Neural crest cell (in vitro differentiated cells): ENCODE results near the gene TUSC2. TPM values are rescaled to one million over a fixed set of nuclear protein-coding genes. Genes with fewer than 3 reads are reported as not detected.
A peak's percentile ranks its signal among the peaks of the same experiment; 100 is the strongest.

Experiments
- DNase-seq: peaks from one replicate; pipeline ENCODE4 v3.0.0; 2021; ENCODE audit warnings: low read depth, mixed read lengths, low spot score
- H3K27ac Mint-ChIP-seq: one replicate; pipeline ENCODE4 v1.8.0; 2021; ENCODE audit warnings: mild to moderate bottlenecking, mixed read lengths; ENCODE audit not compliant: unreplicated experiment
- H3K27me3 Mint-ChIP-seq: 2 replicates; pipeline ENCODE4 v1.8.0; 2021; ENCODE audit warnings: low read depth, mild to moderate bottlenecking, mixed read lengths
- H3K36me3 Mint-ChIP-seq: 2 replicates; pipeline ENCODE4 v1.8.0; 2021; ENCODE audit warnings: low read depth, mild to moderate bottlenecking, mixed read lengths
- H3K4me1 Mint-ChIP-seq: 2 replicates; pipeline ENCODE4 v1.8.0; 2021; ENCODE audit warnings: mixed read lengths
- H3K4me3 Mint-ChIP-seq: one replicate; pipeline ENCODE4 v1.8.0; 2021; ENCODE audit warnings: mild to moderate bottlenecking, mixed read lengths
- H3K9me3 Mint-ChIP-seq: 2 replicates; pipeline ENCODE4 v1.8.0; 2021; ENCODE audit warnings: mixed read lengths
- total RNA-seq: library from RNA; stranded (reverse); gene quantifications from 2 replicates; pipeline ENCODE4 v1.2.1, GENCODE V29; 2021
- TF ChIP-seq, protein P1 (sequence below): fragments of 200-600 bp; sonication (generic); conservative IDR thresholded peaks from 2 replicates; pipeline ENCODE4 v1.5.0; 2021; ENCODE audit warnings: antibody characterized with exemption, mild to moderate bottlenecking

TUSC2 gene
- total RNA-seq, 1 donor from 2014 or later, result 35.5 TPM

DNA sequence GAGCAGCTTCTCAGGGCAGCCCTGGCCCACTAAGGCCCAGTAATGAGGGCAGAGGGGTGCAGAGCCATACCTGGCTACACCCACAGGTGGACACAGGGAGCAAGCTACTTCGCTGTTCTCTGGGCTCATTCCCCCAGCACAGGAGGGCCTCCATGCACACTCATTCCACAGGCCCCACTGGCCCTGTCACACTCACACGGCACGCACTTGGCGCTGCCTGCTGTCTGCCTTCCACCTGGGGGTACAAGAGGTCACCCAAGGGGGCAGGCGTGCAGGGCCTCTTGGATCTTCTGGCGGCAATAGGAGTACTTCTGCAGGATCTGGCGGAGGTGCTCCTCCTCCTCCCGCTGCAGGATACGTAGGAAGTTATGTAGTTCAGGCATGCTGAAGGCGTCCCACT lies 2.3 kb upstream of the TUSC2 start:
- no peak for DNase-seq
- H3K27me3 Mint-ChIP-seq, result no peaks in the 10 kb centered on the region
- peak overlapping the region; percentile 59 for H3K4me3 Mint-ChIP-seq
- H3K27ac Mint-ChIP-seq, result no peak overlapping the region
- peaks cover 5% of the 10 kb centered on the region for H3K36me3 Mint-ChIP-seq
- peaks cover 22% of the 10 kb centered on the region for H3K4me1 Mint-ChIP-seq
- TF ChIP-seq, protein P1, sequence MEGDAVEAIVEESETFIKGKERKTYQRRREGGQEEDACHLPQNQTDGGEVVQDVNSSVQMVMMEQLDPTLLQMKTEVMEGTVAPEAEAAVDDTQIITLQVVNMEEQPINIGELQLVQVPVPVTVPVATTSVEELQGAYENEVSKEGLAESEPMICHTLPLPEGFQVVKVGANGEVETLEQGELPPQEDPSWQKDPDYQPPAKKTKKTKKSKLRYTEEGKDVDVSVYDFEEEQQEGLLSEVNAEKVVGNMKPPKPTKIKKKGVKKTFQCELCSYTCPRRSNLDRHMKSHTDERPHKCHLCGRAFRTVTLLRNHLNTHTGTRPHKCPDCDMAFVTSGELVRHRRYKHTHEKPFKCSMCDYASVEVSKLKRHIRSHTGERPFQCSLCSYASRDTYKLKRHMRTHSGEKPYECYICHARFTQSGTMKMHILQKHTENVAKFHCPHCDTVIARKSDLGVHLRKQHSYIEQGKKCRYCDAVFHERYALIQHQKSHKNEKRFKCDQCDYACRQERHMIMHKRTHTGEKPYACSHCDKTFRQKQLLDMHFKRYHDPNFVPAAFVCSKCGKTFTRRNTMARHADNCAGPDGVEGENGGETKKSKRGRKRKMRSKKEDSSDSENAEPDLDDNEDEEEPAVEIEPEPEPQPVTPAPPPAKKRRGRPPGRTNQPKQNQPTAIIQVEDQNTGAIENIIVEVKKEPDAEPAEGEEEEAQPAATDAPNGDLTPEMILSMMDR, result no peak
- no peaks in the 10 kb centered on the region for H3K9me3 Mint-ChIP-seq

DNA sequence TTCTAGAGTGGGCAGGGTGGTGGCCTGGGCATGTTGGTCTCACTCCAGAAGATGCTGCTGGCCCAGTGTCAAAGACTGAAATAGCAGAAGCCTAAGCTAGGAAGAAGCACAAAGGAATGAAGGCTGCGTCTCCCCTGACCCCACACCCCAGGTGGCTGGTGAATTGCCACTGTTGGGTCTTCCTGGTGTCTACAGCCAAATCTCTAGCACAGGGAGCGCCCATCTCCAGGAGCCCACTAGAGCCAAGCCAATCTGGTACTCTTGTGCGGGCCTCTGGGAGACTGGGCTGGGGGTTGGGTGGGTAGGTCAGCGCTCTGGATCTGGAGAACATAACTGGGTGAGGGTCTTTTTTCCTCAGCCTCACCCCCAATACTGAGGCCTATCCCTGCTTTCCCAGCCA lies 894 bp downstream of the TUSC2 start:
- no peaks in the 10 kb centered on the region for H3K9me3 Mint-ChIP-seq
- peaks cover 37% of the 10 kb centered on the region for H3K4me1 Mint-ChIP-seq
- H3K27ac Mint-ChIP-seq, result no peak overlapping the region
- H3K4me3 Mint-ChIP-seq, result peak overlapping the region; percentile 96
- DNase-seq, result no peak
- no peaks in the 10 kb centered on the region for H3K27me3 Mint-ChIP-seq
- peaks cover 5% of the 10 kb centered on the region for H3K36me3 Mint-ChIP-seq
- TF ChIP-seq, protein P1, result no peak

DNA sequence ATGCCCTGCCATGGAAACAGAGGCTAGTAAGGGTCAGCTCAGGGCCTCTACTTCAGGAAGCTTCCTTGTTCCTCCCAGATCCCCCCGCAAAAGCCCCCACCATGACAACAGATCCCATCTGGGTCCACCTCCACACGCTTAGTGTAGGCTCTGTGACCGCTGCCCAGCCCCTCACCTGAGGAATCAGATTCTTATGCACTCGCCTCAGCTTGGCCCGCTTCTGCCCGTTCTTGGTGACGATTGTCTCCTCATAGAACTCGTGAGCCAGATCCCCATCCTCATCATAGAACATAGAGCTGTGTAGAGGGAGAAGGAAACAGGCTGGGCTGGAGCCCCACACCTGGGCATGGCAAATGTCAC lies 1.9 kb downstream of the TUSC2 start:
- no peaks in the 10 kb centered on the region for H3K27me3 Mint-ChIP-seq
- H3K9me3 Mint-ChIP-seq, result no peaks in the 10 kb centered on the region
- peaks cover 5% of the 10 kb centered on the region for H3K36me3 Mint-ChIP-seq
- H3K27ac Mint-ChIP-seq, result no peak overlapping the region
- TF ChIP-seq, protein P1, result no peak
- H3K4me3 Mint-ChIP-seq, result peak overlapping the region; percentile 94
- no peak for DNase-seq
- H3K4me1 Mint-ChIP-seq, result peaks cover 37% of the 10 kb centered on the region

DNA sequence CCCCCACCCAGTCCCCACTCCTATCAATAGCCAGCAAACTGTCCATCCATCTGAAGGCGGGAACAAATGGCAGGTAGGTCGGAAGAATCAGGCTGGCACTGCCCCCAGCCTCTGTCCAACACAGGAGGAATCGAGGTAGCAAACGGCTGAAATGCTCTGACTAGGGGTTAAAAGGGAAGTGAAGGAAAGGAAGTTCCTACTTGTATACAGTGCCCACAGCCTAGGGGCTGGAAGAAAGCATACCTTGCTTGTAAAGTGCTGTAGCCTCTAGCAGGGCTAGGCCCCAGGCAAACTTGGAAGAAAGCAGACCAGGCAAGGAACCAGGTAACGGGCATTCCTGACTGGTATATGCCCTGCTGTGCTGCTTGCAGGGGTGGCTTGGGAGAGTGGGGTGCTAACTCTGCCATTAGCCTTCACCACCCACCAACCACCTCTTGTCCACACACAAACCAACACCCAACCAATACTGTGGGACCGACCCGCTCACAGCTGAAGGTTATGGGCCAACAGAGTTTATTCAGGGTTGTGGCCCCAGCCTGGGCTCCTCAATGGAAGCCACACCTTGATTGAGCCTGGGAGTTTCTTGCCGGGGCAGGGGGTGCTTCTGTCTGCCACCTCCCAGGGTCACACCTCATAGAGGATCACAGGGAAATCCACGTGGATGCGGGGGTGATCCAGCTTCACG lies 2.4 kb downstream of the TUSC2 start:
- Mint-ChIP-seq H3K36me3 (peaks cover 5% of the 10 kb centered on the region), H3K4me1 (peaks cover 38% of the 10 kb centered on the region), H3K27ac (no peak overlapping the region), H3K4me3 (peak overlapping the region; percentile 94), H3K9me3 (no peaks in the 10 kb centered on the region), H3K27me3 (no peaks in the 10 kb centered on the region)
- DNase-seq, result no peak
- TF ChIP-seq, protein P1, result no peak

DNA sequence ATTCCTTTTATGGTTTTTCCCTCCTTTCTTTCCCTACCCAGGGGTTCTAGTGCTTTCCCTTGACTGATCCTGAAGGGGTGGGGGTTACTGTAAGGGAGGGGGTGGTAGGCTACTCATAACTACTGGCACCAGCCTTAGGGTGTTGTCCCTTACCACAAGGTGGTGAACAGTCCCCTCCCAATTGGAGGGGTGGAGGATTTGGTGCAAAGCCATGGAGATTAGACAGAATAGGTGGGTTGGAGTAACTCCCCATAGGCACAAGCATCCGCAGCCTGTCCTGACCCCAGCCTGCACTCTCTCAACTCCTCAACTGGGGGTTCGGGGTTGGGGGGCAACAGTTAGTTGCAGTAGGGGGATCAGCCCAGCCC lies 2.9 kb downstream of the TUSC2 start:
- peak overlapping the region; percentile 94 for H3K4me3 Mint-ChIP-seq
- H3K9me3 Mint-ChIP-seq, result no peaks in the 10 kb centered on the region
- H3K27me3 Mint-ChIP-seq, result no peaks in the 10 kb centered on the region
- H3K36me3 Mint-ChIP-seq, result peaks cover 5% of the 10 kb centered on the region
- DNase-seq, result no peak
- TF ChIP-seq, protein P1, result no peak
- no peak overlapping the region for H3K27ac Mint-ChIP-seq
- peaks cover 44% of the 10 kb centered on the region for H3K4me1 Mint-ChIP-seq
